HepG2 (cell line): Measurements from ENCODE around the gene SRD5A1. TPM values are rescaled to one million over a fixed set of nuclear protein-coding genes. Genes with fewer than 3 reads are reported as not detected.

Source experiments
- ATAC-seq: fragments of 200-7000 bp; cut with Tn5 transposase; 3 replicates; pipeline ENCODE4 v1.9.1; 2020; ENCODE audit warnings: mild to moderate bottlenecking, moderate library complexity
- BruUV-seq: library from RNA; stranded (reverse); fragments of 400-500 nt; replicated peaks from 2 replicates; lab custom pipeline; 2021; lab: Mats Ljungman, UMichigan
- CTCF ChIA-PET: fragments of 300-600 bp; formaldehyde crosslinking; extraction: SDS; loops from one replicate; lab custom pipeline; 2021; ENCODE audit warnings: low total read pairs, inconsistent platforms, low intra/inter-chr PET ratio; lab: Yijun Ruan, JAX
- POLR2A ChIA-PET: fragments of 350-600 bp; sonication (Branson Sonifier 250); formaldehyde crosslinking; loops from one replicate; lab custom pipeline; 2020; ENCODE audit warnings: antibody characterized with exemption, inconsistent platforms; lab: Yijun Ruan, JAX
- DNase-seq: peaks from one replicate; pipeline ENCODE4 v3.0.0-alpha.2; 2015; ENCODE audit warnings: low spot score
- FAIRE-seq: peaks from 3 replicates; lab custom pipeline; 2011; peaks lifted over from hg19 to GRCh38; lab: Jason Lieb, UNC
- H2AFZ ChIP-seq: one replicate; pipeline ENCODE4 v1.6.1; 2011; ENCODE audit warnings: low read length, inconsistent platforms
- H3K27ac ChIP-seq: fragments of 300-600 bp; 3 replicates; pipeline ENCODE4 v1.8.0; 2011; ENCODE audit warnings: mixed run types, mild to moderate bottlenecking, mixed read lengths, low read length, inconsistent platforms; ENCODE audit not compliant: insufficient read depth; ENCODE audit errors: extremely low read length
- H3K27me3 ChIP-seq, 2 experiments: fragments of 200-600 bp in 1 of 2; 2 replicates in 1 of 2; 3 replicates in 1 of 2; pipeline versions ENCODE4 v1.6.0 to v1.8.0; 2011; ENCODE audit warnings: low read length in 2 of 2, mild to moderate bottlenecking in 2 of 2, moderate library complexity in 2 of 2, inconsistent platforms in 1 of 2; ENCODE audit not compliant: insufficient read depth in 2 of 2, control insufficient read depth in 1 of 2
- H3K36me3 ChIP-seq, 2 experiments: fragments of 200-600 bp in 1 of 2; replicated peaks in 1 of 2; 2 replicates in 1 of 2; 3 replicates in 1 of 2; pipeline versions ENCODE4 v1.5.1 to v1.8.0; 2011; ENCODE audit warnings: low read length in 2 of 2, inconsistent platforms in 1 of 2; ENCODE audit not compliant: insufficient read depth in 2 of 2, control insufficient read depth in 1 of 2
- H3K4me1 ChIP-seq: 2 replicates; pipeline ENCODE4 v1.5.1; 2012; ENCODE audit warnings: low read length, inconsistent platforms; ENCODE audit not compliant: insufficient read depth
- H3K4me2 ChIP-seq: 2 replicates; pipeline ENCODE4 v1.6.0; 2011; ENCODE audit warnings: low read depth, low read length, inconsistent platforms
- H3K4me3 ChIP-seq, 3 experiments: fragments of 200-600 bp in 1 of 3; sonication (generic), shearing (Covaris generic) in 1 of 3; replicated peaks in 1 of 3; 2 replicates each; pipeline ENCODE4 v1.5.1; 2011 to 2016; ENCODE audit warnings: low read length in 3 of 3, inconsistent platforms in 2 of 3, low read depth in 2 of 3, mild to moderate bottlenecking in 2 of 3, control low read depth in 1 of 3, mixed read lengths in 1 of 3; ENCODE audit not compliant: insufficient read depth in 1 of 3
- H3K79me2 ChIP-seq: one replicate; pipeline ENCODE4 v1.6.1; 2011; ENCODE audit warnings: low read length, inconsistent platforms; ENCODE audit not compliant: insufficient read depth
- H3K9ac ChIP-seq: 2 replicates; pipeline ENCODE4 v1.6.0; 2011; ENCODE audit warnings: mild to moderate bottlenecking, low read depth, low read length, inconsistent platforms; ENCODE audit not compliant: insufficient read depth
- H3K9me3 ChIP-seq: 2 replicates; pipeline ENCODE4 v1.5.1; 2012; ENCODE audit warnings: mild to moderate bottlenecking, low read length
- H4K20me1 ChIP-seq: 2 replicates; pipeline ENCODE4 v1.6.0; 2011; ENCODE audit warnings: inconsistent platforms, mild to moderate bottlenecking, low read length, moderate library complexity; ENCODE audit not compliant: insufficient read depth
- ARID2 ChIP-seq: sonication (generic); formaldehyde crosslinking; IDR thresholded peaks from 2 replicates; pipeline ENCODE4 v1.8.1; 2022; ENCODE audit warnings: mild to moderate bottlenecking, missing genetic modification reagents, borderline replicate concordance
- ATF1 ChIP-seq: IDR thresholded peaks from 2 replicates; pipeline ENCODE4 v1.6.1; 2016; ENCODE audit warnings: mild to moderate bottlenecking, control low read depth
- KDM5B ChIP-seq: sonication (generic); formaldehyde crosslinking; IDR thresholded peaks from 2 replicates; pipeline ENCODE4 v1.4.0; 2020; ENCODE audit warnings: missing genetic modification reagents, mild to moderate bottlenecking, borderline replicate concordance
- MTERF4 ChIP-seq: sonication (generic); formaldehyde crosslinking; IDR thresholded peaks from 2 replicates; pipeline ENCODE4 v1.8.0; 2023; ENCODE audit warnings: mild to moderate bottlenecking, missing genetic modification reagents
- SAP130 ChIP-seq: IDR thresholded peaks from 2 replicates; pipeline ENCODE4 v1.6.1; 2016; ENCODE audit warnings: low read depth
- SOX6 ChIP-seq, 2 experiments: fragments of 450-650 bp in 1 of 2; sonication (generic) in 1 of 2; formaldehyde crosslinking in 1 of 2; IDR thresholded peaks; 2 replicates each; pipeline versions ENCODE4 v1.4.0 to v1.6.1; 2017 to 2020; ENCODE audit warnings: antibody characterized with exemption in 1 of 2, mild to moderate bottlenecking in 1 of 2, missing genetic modification reagents in 1 of 2
- ZNF263 ChIP-seq: sonication (generic); formaldehyde crosslinking; IDR thresholded peaks from 2 replicates; pipeline ENCODE4 v1.4.0; 2020; ENCODE audit warnings: missing genetic modification reagents
- WGBS: methylation state at CpG from one replicate; pipeline ENCODE4 v1.1.6; 2017; ENCODE audit warnings: low lambda C conversion rate; 5-methylcytosine and 5-hydroxymethylcytosine counted together
- in situ Hi-C: cut with HindIII; loops from 2 replicates; pipeline ENCODE4 v1.10.0; 2017; ENCODE audit warnings: low pct_unique_long_range_greater_than_20kb; ENCODE audit not compliant: extremely low pct_ligation_motif_present
- intact Hi-C: fragments of 100-400 bp; cut with micrococcal nuclease; formaldehyde crosslinking; loops from one replicate; pipeline ENCODE4 v1.10.0; 2022; ENCODE audit not compliant: unreplicated experiment
- polyA plus RNA-seq, 8 experiments: library from polyadenylated mRNA; depleted of rRNA in 3 of 8; stranded (reverse) in 7 of 8; unstranded in 1 of 8; fragments of >200 nt; fragmentation: Illumina TruSeq in 4 of 8; extraction: Trizol in 4 of 8; gene quantifications; 2 replicates each; pipeline versions ENCODE4 v1.2.1 to v1.2.3, GENCODE V29; 2011 to 2016; ENCODE audit warnings: low read depth in 4 of 8, missing spikeins in 1 of 8, mixed read lengths in 1 of 8; ENCODE audit not compliant: insufficient read depth in 1 of 8
- total RNA-seq, 5 experiments: library from RNA; depleted of rRNA; stranded (reverse); fragments of >200 nt; fragmentation: Illumina TruSeq; extraction: Trizol; gene quantifications; 2 replicates each; pipeline ENCODE4 v1.2.3, GENCODE V29; 2016; ENCODE audit warnings: low read depth in 1 of 5
- TF ChIP-seq, protein P1 (sequence below): sonication (generic); formaldehyde crosslinking; IDR thresholded peaks from 2 replicates; pipeline ENCODE4 v1.4.0; 2020; ENCODE audit warnings: missing genetic modification reagents, borderline replicate concordance
- TF ChIP-seq, protein P2 (sequence below): sonication (generic); formaldehyde crosslinking; IDR thresholded peaks from 2 replicates; pipeline ENCODE4 v1.4.0; 2020; ENCODE audit warnings: missing genetic modification reagents
- TF ChIP-seq, protein P3 (sequence below): sonication (generic); formaldehyde crosslinking; IDR thresholded peaks from 2 replicates; pipeline ENCODE4 v1.4.0; 2020; ENCODE audit warnings: mild to moderate bottlenecking, missing genetic modification reagents, borderline replicate concordance

Gene SRD5A1
- total and polyA plus RNA-seq, 2 of the 13 experiments (the other 11 are each of a cell fraction or from before 2014, with no cell fraction given) = 6.1 to 9.9 TPM

DNA sequence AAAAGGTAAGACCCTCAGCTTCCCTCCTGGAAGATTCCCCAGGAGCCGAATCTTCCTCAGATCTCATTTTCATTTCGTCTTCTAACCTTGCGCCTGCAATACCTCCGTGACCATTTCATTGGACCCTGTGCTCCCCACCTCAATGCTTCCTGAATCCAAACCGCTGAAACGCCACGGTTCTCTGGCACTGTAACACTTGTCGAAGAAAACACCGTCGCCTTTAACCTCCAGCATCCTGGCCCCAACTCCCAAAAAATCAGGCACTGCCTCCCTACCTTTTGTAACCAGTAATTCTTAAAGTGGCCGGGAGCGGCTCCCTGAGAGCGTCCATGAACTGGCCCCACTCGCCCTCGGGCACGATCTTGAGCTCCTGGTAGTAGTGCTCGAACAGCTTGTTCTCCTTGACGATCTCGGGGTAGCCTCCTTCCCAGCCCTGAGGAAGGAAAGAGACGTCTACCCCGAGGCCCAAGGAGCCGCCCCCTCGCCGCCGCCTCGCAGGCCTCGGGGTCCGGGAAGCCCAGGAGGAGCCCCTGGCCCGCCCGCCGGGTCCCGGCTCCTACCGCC lies 834 bp upstream of the SRD5A1 start (continued):
- TF ChIP-seq, protein P1, sequence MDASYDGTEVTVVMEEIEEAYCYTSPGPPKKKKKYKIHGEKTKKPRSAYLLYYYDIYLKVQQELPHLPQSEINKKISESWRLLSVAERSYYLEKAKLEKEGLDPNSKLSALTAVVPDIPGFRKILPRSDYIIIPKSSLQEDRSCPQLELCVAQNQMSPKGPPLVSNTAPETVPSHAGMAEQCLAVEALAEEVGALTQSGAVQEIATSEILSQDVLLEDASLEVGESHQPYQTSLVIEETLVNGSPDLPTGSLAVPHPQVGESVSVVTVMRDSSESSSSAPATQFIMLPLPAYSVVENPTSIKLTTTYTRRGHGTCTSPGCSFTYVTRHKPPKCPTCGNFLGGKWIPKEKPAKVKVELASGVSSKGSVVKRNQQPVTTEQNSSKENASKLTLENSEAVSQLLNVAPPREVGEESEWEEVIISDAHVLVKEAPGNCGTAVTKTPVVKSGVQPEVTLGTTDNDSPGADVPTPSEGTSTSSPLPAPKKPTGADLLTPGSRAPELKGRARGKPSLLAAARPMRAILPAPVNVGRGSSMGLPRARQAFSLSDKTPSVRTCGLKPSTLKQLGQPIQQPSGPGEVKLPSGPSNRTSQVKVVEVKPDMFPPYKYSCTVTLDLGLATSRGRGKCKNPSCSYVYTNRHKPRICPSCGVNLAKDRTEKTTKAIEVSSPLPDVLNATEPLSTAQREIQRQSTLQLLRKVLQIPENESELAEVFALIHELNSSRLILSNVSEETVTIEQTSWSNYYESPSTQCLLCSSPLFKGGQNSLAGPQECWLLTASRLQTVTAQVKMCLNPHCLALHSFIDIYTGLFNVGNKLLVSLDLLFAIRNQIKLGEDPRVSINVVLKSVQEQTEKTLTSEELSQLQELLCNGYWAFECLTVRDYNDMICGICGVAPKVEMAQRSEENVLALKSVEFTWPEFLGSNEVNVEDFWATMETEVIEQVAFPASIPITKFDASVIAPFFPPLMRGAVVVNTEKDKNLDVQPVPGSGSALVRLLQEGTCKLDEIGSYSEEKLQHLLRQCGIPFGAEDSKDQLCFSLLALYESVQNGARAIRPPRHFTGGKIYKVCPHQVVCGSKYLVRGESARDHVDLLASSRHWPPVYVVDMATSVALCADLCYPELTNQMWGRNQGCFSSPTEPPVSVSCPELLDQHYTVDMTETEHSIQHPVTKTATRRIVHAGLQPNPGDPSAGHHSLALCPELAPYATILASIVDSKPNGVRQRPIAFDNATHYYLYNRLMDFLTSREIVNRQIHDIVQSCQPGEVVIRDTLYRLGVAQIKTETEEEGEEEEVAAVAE = no peak
- TF ChIP-seq ARID2 (no peak), MTERF4 (CRISPR knock-in tag) (peak; percentile 40; the same call in 1 of the 2 replicates)

- 1% methylated on average over 24 of the region's 75 CpGs for WGBS
- in situ Hi-C loops (loop anchor here (5.0 kb wide), 1 partner anchor 79 kb away; the partner anchor contains the start of gene TENT4A), intact Hi-C loops (loop anchor here (1.0 to 5.0 kb wide), 4 partner anchors 83 to 1239 kb away; no protein-coding TSS in a partner anchor)
- H3K79me2 ChIP-seq = peaks cover 44% of the 10 kb centered on the region
- no peak for FAIRE-seq
- H3K27ac ChIP-seq = peak overlapping the region; percentile 97
- peak; percentile 83 for ATAC-seq
- peaks cover 4% of the 10 kb centered on the region; the same call in 1 of the 2 replicates for H4K20me1 ChIP-seq
- H3K36me3 ChIP-seq = peaks cover 0 to 17% of the 10 kb centered on the region in 2 experiments; a peak in 4 of 5 replicates
- H3K4me3 ChIP-seq = peak overlapping the region; percentile 90 to 98 (median 94)
- no peak for DNase-seq
- H3K27me3 ChIP-seq = no peaks in the 10 kb centered on the region; a peak in 1 of 5 replicates
- H2AFZ ChIP-seq = no peak overlapping the region
- ChIA-PET POLR2A (interaction anchor here (0.7 to 1.6 kb wide), 7 partner anchors 10 to 1282 kb away, joined by 3 to 13 read pairs (median 3); partner anchors contain the start of genes ICE1 and TENT4A), CTCF (no interaction called here)
- BruUV-seq = no TSS peak
- H3K9me3 ChIP-seq = no peaks in the 10 kb centered on the region
- peak overlapping the region; percentile 77 for H3K4me2 ChIP-seq
- H3K9ac ChIP-seq = peak overlapping the region; percentile 97
- H3K4me1 ChIP-seq = peaks cover 63% of the 10 kb centered on the region
- TF ChIP-seq SOX6 (IDR thresholded peaks at IDR 0.05) (no peak), SOX6 (CRISPR knock-in tag; IDR thresholded peaks at IDR 0.05) (peak; percentile 13; the same call in 1 of the 2 replicates), SAP130 (peak; percentile 17; the same call in 1 of the 2 replicates), ATF1 (CRISPR knock-in tag) (no peak), KDM5B (CRISPR knock-in tag) (0 out of 2 replicates have a peak, but pooled peaks have one; percentile 48), ZNF263 (CRISPR knock-in tag) (0 out of 2 replicates have a peak, but pooled peaks have one; percentile 16)
- TF ChIP-seq, protein P2, sequence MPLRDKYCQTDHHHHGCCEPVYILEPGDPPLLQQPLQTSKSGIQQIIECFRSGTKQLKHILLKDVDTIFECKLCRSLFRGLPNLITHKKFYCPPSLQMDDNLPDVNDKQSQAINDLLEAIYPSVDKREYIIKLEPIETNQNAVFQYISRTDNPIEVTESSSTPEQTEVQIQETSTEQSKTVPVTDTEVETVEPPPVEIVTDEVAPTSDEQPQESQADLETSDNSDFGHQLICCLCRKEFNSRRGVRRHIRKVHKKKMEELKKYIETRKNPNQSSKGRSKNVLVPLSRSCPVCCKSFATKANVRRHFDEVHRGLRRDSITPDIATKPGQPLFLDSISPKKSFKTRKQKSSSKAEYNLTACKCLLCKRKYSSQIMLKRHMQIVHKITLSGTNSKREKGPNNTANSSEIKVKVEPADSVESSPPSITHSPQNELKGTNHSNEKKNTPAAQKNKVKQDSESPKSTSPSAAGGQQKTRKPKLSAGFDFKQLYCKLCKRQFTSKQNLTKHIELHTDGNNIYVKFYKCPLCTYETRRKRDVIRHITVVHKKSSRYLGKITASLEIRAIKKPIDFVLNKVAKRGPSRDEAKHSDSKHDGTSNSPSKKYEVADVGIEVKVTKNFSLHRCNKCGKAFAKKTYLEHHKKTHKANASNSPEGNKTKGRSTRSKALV (CRISPR knock-in tag) = peak; percentile 97
- TF ChIP-seq, protein P3, sequence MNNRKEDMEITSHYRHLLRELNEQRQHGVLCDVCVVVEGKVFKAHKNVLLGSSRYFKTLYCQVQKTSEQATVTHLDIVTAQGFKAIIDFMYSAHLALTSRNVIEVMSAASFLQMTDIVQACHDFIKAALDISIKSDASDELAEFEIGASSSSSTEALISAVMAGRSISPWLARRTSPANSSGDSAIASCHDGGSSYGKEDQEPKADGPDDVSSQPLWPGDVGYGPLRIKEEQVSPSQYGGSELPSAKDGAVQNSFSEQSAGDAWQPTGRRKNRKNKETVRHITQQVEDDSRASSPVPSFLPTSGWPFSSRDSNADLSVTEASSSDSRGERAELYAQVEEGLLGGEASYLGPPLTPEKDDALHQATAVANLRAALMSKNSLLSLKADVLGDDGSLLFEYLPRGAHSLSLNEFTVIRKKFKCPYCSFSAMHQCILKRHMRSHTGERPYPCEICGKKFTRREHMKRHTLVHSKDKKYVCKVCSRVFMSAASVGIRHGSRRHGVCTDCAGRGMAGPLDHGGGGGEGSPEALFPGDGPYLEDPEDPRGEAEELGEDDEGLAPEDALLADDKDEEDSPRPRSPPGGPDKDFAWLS = no peak
Observed at GRCh38 chr5:6633469-6634245, 417 bp downstream of the SRD5A1 start.
